Esophagus muscularis mucosa (tissue), 4 donors: ENCODE measurements around the gene LGALS4. TPM values are rescaled to one million over a fixed set of nuclear protein-coding genes. Genes with fewer than 3 reads are reported as not detected.
A peak's percentile ranks its signal among the peaks of the same experiment; 100 is the strongest.
"Not testable (repeated sequence)": the region's sequence is repeated elsewhere in the genome, so short reads cannot be mapped to it uniquely, and the experiment has no call there.

Experiments used
- DNase-seq: peaks from one replicate; pipeline ENCODE4 v3.0.0-alpha.2; 2017; ENCODE audit errors: extremely low spot score
- H3K27ac ChIP-seq, 4 donors: fragments of 200-600 bp; sonication (generic); replicated peaks in 1 of 4; 1 replicate in 3 of 4; 2 replicates in 1 of 4; pipeline ENCODE4 v1.5.1; 2016 to 2019; ENCODE audit warnings: mild to moderate bottlenecking in 1 of 4
- H3K27me3 ChIP-seq, 4 donors: fragments of 200-600 bp; sonication (generic); one replicate each; pipeline versions ENCODE4 v1.5.1 to v1.6.0; 2016 to 2019
- H3K36me3 ChIP-seq, 4 donors: fragments of 200-600 bp; sonication (generic); one replicate each; pipeline ENCODE4 v1.5.1; 2016 to 2019
- H3K4me1 ChIP-seq, 4 donors: fragments of 200-600 bp; sonication (generic); one replicate each; pipeline ENCODE4 v1.5.1; 2016 to 2019
- H3K4me3 ChIP-seq, 4 donors: fragments of 200-600 bp; sonication (generic); 1 replicate in 2 of 4; 2 replicates in 2 of 4; pipeline ENCODE4 v1.5.1; 2016 to 2019; ENCODE audit warnings: mild to moderate bottlenecking in 4 of 4, moderate library complexity in 1 of 4
- H3K9me3 ChIP-seq, 4 donors: fragments of 200-600 bp; sonication (generic); 1 replicate in 3 of 4; 2 replicates in 1 of 4; pipeline ENCODE4 v1.5.1; 2016 to 2019
- EP300 ChIP-seq: sonication (generic); formaldehyde crosslinking; IDR thresholded peaks from one replicate; pipeline ENCODE4 v1.6.1; 2017; ENCODE audit warnings: antibody characterized with exemption
- POLR2A ChIP-seq: fragments of 450-650 bp; IDR thresholded peaks from one replicate; pipeline ENCODE4 v1.6.1; 2017; ENCODE audit warnings: antibody characterized with exemption, moderate library complexity, mild to moderate bottlenecking, low read depth
- POLR2AphosphoS5 ChIP-seq, 2 donors: sonication (generic); formaldehyde crosslinking; IDR thresholded peaks; one replicate each; pipeline ENCODE4 v1.6.1; 2017; ENCODE audit warnings: antibody characterized with exemption in 2 of 2
- WGBS: methylation state at CpG from one replicate; pipeline ENCODE4 v1.1.5; 2018; 5-methylcytosine and 5-hydroxymethylcytosine counted together
- intact Hi-C: fragments of 100-400 bp; cut with DNase I; formaldehyde crosslinking; loops from one replicate; pipeline ENCODE4 v1.15.1; 2023
- total RNA-seq, 4 donors: library from RNA; depleted of rRNA; stranded (reverse); fragments of >200 nt; gene quantifications; one replicate each; pipeline versions ENCODE4 v1.1.0 to v1.2.1, GENCODE V29; 2016
- TF ChIP-seq, protein P1 (sequence below), 3 experiments: fragments of 200-600 bp in 2 of 3; fragments of 450-650 bp in 1 of 3; sonication (generic) in 2 of 3; IDR thresholded peaks; one replicate each; pipeline ENCODE4 v1.5.1; 2017 to 2019; ENCODE audit warnings: antibody characterized with exemption in 3 of 3, mild to moderate bottlenecking in 2 of 3, moderate library complexity in 1 of 3

Gene LGALS4
- total RNA-seq, 4 donors from 2014 or later = 0.42 to 2.9 (median 0.50) TPM; not detected in 1

GRCh38 chr19:38819231-38819920, 6.6 kb upstream of the LGALS4 start:
- H3K4me1 ChIP-seq = peaks cover 0 to 9% (median 3%) of the 10 kb centered on the region in 4 donors
- 91% methylated on average over 13 of the region's 13 CpGs for WGBS
- peaks cover 33 to 85% (median 74%) of the 10 kb centered on the region in 4 donors for H3K36me3 ChIP-seq
- no peaks in the 10 kb centered on the region for H3K27me3 ChIP-seq
- intact Hi-C loops = no loop called here
- H3K27ac ChIP-seq = no peak overlapping the region
- no peaks in the 10 kb centered on the region for H3K9me3 ChIP-seq
- DNase-seq = no peak
- no peak overlapping the region for H3K4me3 ChIP-seq
- TF ChIP-seq EP300 = no peak
- TF ChIP-seq POLR2A = no peak
- TF ChIP-seq, protein P1, sequence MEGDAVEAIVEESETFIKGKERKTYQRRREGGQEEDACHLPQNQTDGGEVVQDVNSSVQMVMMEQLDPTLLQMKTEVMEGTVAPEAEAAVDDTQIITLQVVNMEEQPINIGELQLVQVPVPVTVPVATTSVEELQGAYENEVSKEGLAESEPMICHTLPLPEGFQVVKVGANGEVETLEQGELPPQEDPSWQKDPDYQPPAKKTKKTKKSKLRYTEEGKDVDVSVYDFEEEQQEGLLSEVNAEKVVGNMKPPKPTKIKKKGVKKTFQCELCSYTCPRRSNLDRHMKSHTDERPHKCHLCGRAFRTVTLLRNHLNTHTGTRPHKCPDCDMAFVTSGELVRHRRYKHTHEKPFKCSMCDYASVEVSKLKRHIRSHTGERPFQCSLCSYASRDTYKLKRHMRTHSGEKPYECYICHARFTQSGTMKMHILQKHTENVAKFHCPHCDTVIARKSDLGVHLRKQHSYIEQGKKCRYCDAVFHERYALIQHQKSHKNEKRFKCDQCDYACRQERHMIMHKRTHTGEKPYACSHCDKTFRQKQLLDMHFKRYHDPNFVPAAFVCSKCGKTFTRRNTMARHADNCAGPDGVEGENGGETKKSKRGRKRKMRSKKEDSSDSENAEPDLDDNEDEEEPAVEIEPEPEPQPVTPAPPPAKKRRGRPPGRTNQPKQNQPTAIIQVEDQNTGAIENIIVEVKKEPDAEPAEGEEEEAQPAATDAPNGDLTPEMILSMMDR (IDR thresholded peaks at IDR 0.05) = no peak
- no peak for TF ChIP-seq POLR2AphosphoS5 (IDR thresholded peaks at IDR 0.05)

GRCh38 chr19:38817081-38817480, 4.3 kb upstream of the LGALS4 start:
- Histone ChIP-seq H3K36me3 (peaks cover 33 to 66% (median 54%) of the 10 kb centered on the region in 4 donors), H3K27me3 (no peaks in the 10 kb centered on the region), H3K27ac (no peak overlapping the region), H3K4me3 (no peak overlapping the region), H3K9me3 (no peaks in the 10 kb centered on the region), H3K4me1 (peaks cover 0 to 9% (median 3%) of the 10 kb centered on the region in 4 donors)
- 93% methylated on average over 4 of the region's 15 CpGs for WGBS
- DNase-seq = no peak
- TF ChIP-seq, protein P1 (IDR thresholded peaks at IDR 0.05) = no peak
- TF ChIP-seq POLR2AphosphoS5 (IDR thresholded peaks at IDR 0.05) (no peak), POLR2A (no peak), EP300 (no peak)
- intact Hi-C loops = no loop called here

DNA sequence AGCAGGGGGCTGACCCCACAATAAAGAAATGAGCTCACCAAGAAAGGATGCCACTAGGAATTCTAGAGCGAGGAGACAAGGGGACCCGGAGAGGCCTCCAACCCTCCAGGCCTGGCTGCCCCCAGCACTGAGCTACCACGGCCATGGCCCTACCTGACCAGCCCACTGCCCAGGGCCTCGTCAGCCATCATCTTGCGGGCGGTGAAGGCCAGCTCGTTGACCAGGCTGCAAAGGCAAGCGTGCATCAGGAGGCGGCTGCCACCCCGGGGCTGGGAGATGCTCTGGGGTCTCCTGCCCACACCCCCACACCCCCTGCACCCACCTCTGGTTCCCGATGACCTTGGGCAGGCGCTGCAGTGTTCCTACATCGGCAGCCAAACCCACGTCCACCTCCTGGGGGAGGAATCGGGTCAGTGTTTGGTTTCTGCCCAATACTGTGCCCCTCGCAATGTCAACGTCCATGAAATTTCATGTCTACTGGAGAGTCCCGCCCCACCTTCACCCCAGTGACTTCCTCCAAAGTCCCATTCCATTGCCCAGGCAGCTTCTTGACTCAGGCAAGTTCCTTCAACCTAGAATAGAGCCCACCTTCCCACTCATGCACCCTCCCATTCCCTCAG, 3.5 kb upstream of the LGALS4 start:
- Histone ChIP-seq H3K27ac (no peak overlapping the region), H3K4me3 (no peak overlapping the region), H3K4me1 (peaks cover 0 to 9% (median 3%) of the 10 kb centered on the region in 4 donors), H3K9me3 (no peaks in the 10 kb centered on the region), H3K36me3 (peaks cover 33 to 58% (median 47%) of the 10 kb centered on the region in 4 donors), H3K27me3 (no peaks in the 10 kb centered on the region)
- 89% methylated on average over 7 of the region's 18 CpGs for WGBS
- intact Hi-C loops = no loop called here
- TF ChIP-seq, protein P1 (IDR thresholded peaks at IDR 0.05) = no peak
- TF ChIP-seq POLR2AphosphoS5 (IDR thresholded peaks at IDR 0.05) (no peak), EP300 (no peak), POLR2A (no peak)
- no peak for DNase-seq

- 88% methylated on average over 29 of the region's 34 CpGs for WGBS
Observed at GRCh38 chr19:38815059-38816001, 2.6 kb upstream of the LGALS4 start.

DNA sequence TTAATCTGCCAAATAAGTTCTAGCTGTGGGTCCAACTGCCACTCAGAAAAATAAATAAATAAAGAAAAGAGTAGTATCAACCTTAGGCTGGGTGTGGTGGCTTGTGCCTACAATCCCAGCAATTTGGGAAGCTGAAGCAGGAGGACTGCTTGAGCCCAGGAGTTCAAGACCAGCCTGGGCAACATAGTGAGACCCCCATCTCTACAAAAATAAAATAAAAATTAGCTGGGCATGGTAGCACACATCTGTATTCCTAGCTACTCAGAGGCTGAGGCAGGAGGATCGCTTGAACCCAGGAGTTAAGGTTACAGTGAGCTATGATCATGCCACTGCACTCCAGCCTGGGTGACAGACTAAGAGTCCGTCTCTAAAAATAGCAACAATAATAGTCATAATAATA, 1.2 kb upstream of the LGALS4 start:
- WGBS = 89% methylated on average over 2 of the region's 2 CpGs
- H3K27ac ChIP-seq, H3K4me3 ChIP-seq, H3K4me1 ChIP-seq, DNase-seq, intact Hi-C loops, H3K9me3 ChIP-seq, H3K27me3 ChIP-seq: not testable (repeated sequence)
- peaks cover 28 to 44% (median 38%) of the 10 kb centered on the region in 4 donors for H3K36me3 ChIP-seq

More at GRCh38 chr19:38815059-38816001, 2.6 kb upstream of the LGALS4 start:
- peaks cover 0 to 6% (median 0%) of the 10 kb centered on the region in 4 donors for H3K4me1 ChIP-seq
- no peaks in the 10 kb centered on the region for H3K27me3 ChIP-seq
- no peak overlapping the region for H3K4me3 ChIP-seq
- intact Hi-C loops = no loop called here
- no peak for TF ChIP-seq EP300
- peak in 1 of 2 donors; percentile 13 for TF ChIP-seq POLR2AphosphoS5 (IDR thresholded peaks at IDR 0.05)
- no peaks in the 10 kb centered on the region for H3K9me3 ChIP-seq
- no peak for DNase-seq
- H3K27ac ChIP-seq = no peak overlapping the region
- H3K36me3 ChIP-seq = peaks cover 28 to 49% (median 39%) of the 10 kb centered on the region in 4 donors
